ENCODE measurements around the gene KRT14.
"Not testable (repeated sequence)": the region's sequence is repeated elsewhere in the genome, so short reads cannot be mapped to it uniquely, and the experiment has no call there.

The KRT14 gene

DNA sequence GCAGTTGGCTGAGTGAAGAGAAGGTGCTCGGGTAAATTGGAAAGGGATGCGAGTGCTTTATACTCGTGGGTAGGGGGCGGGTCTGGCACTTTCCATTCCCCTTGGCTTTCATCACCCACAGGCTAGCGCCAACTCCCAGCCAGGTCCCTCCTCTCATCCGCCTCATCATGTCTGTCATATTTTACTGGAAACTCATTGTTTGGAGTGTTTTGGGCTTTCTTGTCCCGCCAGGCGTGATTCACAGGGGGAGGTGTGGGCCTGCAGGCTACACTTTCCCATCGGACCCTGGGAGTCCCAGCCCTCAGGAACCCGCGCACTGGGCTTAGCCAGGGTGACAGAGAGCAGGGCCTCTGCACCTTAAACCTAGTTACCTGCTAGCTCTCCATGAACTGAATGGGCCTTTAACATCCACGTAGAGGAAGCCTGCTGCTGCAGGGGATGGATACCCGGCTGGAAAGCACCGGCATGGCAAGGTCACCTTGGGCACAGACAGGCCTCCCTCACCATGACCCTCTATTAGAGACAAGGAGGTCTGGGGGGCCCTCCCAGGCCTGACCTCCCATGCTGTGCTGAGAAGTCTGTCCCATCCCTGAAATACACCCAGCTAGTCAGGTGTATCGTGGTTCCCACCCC lies at the start of gene KRT14:
Gene KRT14 (minus strand): TSS at position 33 of the 633 bp plus-strand sequence. CDS start 61 bp downstream, outside the sequence.
- DNase-seq: no peak

GRCh38 chr17:41635121-41636097 lies 48.7 kb upstream of the KRT14 start:
- DNase-seq: no peak

GRCh38 chr17:41634639-41635038 lies 47.9 kb upstream of the KRT14 start:
- DNase-seq: no peak

- DNase-seq: no peak
Measured at GRCh38 chr17:41633556-41634199, 47.0 kb upstream of the KRT14 start.

GRCh38 chr17:41632482-41633105 lies 45.9 kb upstream of the KRT14 start:
- no peak for DNase-seq

DNA sequence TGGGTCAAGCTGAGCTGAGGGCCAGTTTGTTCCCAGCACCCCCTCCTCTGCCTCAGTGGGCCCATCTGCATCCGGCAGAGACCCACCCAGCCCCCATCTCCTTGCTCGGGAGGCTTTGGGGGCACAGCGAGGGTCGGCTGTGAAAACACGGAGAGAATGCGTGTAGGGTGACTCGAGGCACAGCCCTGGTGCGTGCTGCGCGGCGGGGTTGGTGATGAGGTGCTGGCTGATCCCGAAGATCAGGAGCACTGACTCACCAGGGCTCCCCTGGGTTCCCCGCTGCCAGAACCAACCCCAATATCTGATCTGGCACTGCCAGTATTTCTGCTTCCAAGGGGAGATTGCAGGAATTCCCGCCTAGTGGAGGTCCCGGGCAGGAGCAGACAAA lies 45.2 kb upstream of the KRT14 start:
- DNase-seq: no peak

DNA sequence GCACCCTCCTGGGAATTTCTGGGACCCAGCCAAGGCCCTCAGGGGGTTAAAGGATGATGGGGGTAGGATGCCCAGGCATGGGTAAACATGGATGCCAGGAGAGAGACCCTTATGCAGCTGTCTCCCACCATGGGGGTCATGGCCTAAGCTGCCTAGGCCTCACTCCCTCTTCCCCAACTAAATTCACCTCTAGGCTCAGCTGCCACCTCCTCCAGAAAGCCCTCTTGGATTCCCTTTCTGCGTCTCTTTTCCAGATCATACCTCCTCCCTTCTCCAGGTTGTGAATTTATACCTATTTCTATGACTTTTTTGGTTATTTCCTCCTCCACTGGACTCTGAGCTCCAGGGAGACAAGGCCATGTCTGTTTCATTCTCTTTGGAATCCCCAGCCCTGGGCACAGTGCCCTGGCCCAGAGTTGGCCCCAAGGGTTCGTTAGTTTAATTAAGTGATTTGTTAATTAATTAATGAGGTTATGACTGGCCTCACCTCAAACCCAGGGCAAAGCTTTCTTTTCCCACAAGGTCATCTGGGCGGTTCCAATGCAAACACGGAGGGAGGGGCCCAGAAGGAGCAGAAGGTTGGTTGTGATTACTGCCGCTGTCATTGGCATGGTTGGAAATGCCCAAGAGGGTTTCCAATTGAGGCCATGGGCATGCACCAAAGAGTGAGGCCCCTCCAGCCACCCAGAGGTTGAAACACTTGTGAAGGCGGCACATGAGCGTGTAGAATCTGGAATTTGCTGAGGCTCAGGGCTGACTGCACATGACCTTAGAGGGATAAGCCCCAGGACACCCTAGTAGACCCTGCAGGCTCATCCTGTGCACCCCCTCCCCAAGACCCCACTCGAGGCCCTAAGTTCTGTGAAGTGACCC lies 44.6 kb upstream of the KRT14 start:
- no peak for DNase-seq

DNA sequence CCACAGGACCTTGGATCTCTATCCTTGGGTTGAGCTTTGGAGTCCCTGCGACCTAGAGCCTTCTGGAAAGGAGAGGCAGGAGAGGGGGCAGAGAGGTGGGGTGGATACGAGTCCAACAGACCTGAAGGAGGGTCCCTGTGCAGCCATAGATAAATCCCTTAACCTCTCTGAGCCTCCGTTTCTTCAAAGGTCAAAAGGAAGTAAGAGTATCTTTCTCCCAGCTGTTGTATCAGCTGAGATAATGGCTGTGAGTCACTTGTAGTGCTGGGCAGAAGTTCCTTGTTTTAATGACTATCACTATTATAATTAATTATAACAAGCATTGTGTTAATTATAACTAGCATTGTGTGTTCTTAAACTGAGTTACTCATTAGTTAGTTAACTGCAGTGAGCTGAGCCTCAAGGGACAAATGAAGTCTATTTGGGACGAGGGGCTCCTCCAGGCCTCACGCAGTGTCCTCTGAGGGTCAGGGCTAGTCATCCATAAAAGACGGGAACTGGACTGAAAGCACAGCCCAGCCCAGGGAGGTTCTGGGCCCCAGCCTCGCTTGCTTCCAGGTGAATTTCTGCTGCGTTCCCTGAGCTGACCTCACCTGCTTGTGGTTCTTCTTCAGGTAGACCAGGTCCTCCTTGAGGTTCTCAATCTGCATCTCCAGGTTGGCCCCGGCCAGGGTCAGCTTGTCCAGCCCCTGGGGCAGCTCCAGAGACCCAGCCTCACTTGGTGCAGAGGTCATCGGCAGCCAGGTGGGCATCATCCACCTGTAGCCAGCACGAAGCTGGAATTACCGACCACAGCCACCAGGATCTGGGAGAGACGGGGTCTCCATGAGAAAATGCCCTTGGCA lies 43.4 kb upstream of the KRT14 start:
- DNase-seq: no peak

- DNase-seq: no peak
Measured at GRCh38 chr17:41629316-41629715, 42.6 kb upstream of the KRT14 start.

DNA sequence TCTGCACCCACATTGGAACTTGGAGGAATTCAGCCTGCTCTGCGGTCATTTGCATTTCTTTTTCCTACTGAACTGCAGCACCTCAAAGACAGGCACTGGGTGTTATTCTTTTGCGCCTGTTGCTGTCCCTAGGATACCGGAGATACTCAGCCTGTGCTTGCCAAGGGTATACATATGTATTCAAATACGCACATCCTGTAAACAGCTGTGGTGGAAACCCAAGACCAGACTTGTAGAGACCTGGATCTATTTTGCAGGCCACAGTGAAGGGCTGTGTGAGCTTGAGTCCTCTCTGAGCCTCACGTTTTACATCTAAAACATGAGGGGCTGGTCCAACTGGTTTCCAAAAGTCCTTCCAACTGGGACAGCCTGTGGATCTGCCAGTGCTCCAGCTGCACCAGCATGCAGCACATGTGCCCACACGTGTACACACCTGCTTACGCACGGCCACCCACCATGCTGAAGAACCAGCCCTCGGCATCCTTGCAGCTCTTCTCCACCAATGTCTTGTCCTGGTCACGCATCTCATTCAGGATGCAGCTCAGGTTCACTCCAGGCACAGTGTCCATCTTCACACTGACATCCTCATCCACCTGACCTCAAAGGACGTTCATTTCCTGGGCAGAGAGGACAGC lies 42.0 kb upstream of the KRT14 start:
- DNase-seq: not testable (repeated sequence)

GRCh38 chr17:41628073-41628370 lies 41.3 kb upstream of the KRT14 start:
- not testable (repeated sequence) for DNase-seq

GRCh38 chr17:41627316-41628072 lies 40.8 kb upstream of the KRT14 start:
- no peak for DNase-seq

GRCh38 chr17:41626914-41627295 lies 40.2 kb upstream of the KRT14 start:
- not testable (repeated sequence) for DNase-seq

DNA sequence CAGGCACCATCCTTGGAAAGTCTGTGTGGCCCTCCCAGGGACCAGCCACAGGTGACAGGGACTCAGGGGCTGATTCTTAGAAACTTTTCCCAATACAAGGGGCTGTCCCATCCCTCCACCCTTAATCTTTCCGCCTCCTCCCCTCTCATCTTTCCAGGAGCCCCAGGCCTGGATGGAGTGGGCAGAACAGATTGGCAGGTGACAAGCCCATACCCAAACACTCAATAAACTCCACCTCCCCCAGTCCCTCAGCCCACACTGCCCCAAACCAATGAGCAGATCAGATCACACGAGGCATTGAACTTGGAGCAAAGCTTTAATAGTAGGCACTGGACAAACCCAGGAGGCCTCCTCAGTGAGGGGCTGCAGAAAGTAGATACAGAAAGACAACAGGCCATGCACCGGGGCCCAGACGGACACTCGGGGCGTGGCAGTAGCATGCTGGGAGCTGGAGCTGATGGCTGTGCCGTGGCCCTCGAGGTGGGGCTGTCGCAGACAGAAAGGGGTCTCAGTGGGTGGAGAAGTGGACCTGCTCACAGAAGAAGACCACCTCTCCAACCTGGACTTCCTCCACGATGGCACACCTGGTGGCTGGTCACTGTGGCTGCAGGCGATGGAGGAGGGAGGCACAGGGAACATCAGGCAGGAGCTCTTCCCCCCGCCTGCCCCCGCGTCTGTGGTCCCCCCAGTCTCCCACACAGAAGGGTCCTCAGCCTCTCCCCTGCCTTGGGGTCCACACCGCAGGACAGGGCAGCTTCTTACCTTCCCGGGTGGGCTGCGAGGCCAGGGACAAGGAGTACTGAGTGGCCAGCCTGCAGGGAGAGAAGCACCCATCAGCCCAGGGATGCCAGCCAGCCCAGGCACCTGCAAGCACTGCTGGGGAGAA lies 39.6 kb upstream of the KRT14 start:
- DNase-seq: not testable (repeated sequence)

DNA sequence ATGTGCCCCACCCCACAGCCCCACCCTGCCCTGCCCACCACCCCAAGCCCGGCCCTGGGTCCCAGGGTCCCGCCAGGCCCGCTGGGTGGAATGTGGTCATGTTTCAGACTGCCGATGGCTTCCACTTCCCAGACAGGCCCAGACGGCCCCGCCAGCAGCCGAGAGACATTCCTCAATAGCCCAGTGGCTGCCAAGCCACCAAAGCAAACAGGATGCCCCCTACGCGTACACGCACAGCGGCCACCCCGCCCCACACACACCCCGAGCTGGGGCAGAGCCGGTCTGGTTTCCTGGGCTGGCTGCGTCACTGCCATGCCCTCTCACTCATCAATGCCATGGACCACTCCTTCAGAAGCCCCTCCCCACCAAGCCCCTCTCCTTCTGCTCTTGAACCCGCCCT lies 38.9 kb upstream of the KRT14 start:
- DNase-seq: no peak

DNA sequence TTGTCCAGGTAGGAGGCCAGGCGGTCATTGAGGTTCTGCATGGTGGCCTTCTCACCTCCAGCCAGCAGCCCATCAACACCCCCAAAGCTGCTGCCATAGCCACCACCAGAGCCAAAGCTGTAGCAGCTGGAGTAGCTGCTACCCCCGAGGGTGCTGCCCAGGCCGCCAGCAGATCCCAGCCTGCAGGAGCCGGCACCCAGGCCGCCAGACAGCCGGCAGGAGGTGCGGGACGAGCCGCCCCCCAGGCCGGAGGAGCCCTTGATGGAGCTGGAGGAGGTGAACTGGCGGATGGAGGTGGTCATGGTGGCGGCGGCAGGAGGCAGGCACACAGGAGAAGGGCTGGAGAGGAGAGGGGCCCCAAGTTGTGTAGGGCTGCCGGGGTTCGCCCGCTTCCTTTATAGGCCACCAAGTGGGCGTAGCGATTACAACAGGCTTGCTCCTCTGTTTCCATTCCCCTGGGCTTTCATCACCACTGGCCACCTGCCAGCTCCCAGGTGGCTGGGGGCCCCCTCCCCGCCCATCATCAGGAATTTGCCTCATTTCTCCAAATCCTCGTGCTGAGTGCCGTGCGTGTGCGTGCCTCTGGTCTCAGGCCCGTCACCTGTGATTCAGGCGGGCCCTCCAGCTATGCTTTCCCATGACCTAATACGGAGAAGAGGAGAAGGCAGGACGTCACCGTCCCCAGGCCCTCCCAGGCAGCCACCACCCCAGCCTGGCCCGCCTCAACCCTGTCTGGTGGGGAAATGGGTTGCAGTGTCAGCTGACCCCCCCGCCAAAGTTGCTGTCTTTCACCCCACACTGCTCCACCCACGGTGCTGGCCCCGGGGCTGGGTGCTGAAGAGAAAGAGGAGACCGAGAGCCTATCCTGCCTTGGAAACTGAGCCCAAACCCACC lies 37.8 kb upstream of the KRT14 start, which contains the start of gene KRT17:
Gene KRT17 (minus strand): TSS at position 368 of the 894 bp plus-strand sequence. CDS start 66 bp downstream, at position 302.
- DNase-seq: peak; percentile 35

DNA sequence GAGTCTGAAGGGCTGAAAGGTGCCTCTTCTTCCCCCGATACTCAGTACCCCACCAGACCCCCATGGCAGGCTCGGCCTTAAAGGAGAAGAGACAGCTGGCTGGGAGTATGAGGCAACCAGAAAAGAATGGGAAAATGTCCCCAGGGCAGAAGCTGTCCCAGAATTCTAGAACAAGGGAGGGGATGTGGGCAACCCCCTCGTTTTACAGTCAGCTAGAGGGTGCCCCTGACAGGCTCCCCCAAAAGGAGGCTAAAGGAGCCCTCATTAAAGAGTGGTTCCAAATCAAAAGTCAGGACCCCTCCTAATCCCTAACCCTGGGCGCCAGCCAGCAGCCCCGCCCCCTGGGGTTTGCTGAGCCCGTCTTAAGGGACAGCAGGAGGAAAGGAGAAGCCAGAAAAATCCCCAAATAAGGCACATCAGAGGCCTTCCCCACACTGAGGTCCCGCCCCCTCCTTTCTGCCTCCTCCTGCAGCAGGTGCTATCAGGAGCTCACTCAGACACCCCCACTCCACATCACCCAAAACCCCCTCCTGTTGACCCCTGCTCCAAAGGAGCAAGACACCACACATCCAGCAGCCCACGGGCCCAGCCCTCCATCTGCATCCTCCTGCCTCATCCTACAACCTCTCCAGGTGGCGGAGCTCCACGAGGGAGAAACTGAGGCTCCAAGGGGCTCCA lies 36.6 kb upstream of the KRT14 start:
- DNase-seq: not testable (repeated sequence)
